Activated B cell treated with CpG ODN at 0.5 μM for 24 hours (primary cell): ENCODE measurements around the gene PCF11. TPM values are rescaled to one million over a fixed set of nuclear protein-coding genes. Genes with fewer than 3 reads are reported as not detected.
A peak's percentile ranks its signal among the peaks of the same experiment; 100 is the strongest.

ENCODE experiments used
- ATAC-seq: fragments of 200-7000 bp; cut with Tn5 transposase; one replicate; pipeline ENCODE4 v1.10.0; 2021; ENCODE audit warnings: low read depth, mild to moderate bottlenecking, moderate library complexity
- CTCF ChIA-PET: fragments of 350-600 bp; sonication (Branson Sonifier 250); formaldehyde crosslinking; loops from one replicate; lab custom pipeline; 2021; ENCODE audit warnings: antibody characterized with exemption; lab: Charles Lee
- POLR2A ChIA-PET: fragments of 350-600 bp; sonication (Branson Sonifier 250); formaldehyde crosslinking; loops from one replicate; lab custom pipeline; 2021; ENCODE audit warnings: antibody characterized with exemption; lab: Charles Lee
- DNase-seq: peaks from one replicate; pipeline ENCODE4 v3.0.0; 2022
- H3K27ac Mint-ChIP-seq: one replicate; pipeline ENCODE4 v1.8.0; 2020; ENCODE audit warnings: mixed read lengths
- H3K27me3 Mint-ChIP-seq: one replicate; pipeline ENCODE4 v1.8.0; 2021; ENCODE audit warnings: mixed read lengths
- H3K36me3 Mint-ChIP-seq: one replicate; pipeline ENCODE4 v1.8.0; 2021; ENCODE audit warnings: low read depth, mixed read lengths
- H3K4me1 Mint-ChIP-seq: one replicate; pipeline ENCODE4 v1.8.0; 2021; ENCODE audit warnings: mixed read lengths
- H3K4me3 Mint-ChIP-seq: one replicate; pipeline ENCODE4 v1.8.0; 2020; ENCODE audit warnings: mild to moderate bottlenecking, mixed read lengths
- H3K9me3 Mint-ChIP-seq: one replicate; pipeline ENCODE4 v1.8.0; 2020; ENCODE audit warnings: mixed read lengths
- CTCF ChIP-seq: fragments of 200-600 bp; IDR thresholded peaks from one replicate; pipeline ENCODE4 v1.8.0; 2022; ENCODE audit warnings: antibody characterized with exemption, mild to moderate bottlenecking
- intact Hi-C: fragments of 100-400 bp; cut with micrococcal nuclease; formaldehyde crosslinking; loops from one replicate; pipeline ENCODE4 v1.15.1; 2024
- total RNA-seq: library from RNA; stranded (reverse); gene quantifications from 2 replicates; pipeline ENCODE4 v1.2.3, GENCODE V29; 2022

PCF11 gene
- total RNA-seq, 1 donor from 2014 or later, result 123 TPM

DNA sequence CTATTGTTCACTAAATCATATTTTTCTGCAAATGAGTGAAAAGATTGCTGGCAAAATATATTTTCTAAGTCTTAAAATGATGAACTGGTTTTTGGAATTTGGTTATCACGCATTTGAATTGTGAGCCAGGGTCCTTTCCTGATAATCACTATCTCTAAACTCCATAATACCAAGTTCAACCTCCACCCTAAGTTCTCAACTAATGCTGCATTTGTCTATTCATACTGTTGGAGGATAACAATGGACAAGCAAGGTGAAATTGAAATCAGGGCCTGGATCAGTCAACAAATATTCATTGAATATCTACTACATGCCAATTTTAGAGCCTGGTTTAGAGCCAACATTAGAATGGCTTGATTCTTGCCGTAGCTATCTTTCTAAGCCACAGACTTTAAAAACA, 4.7 kb upstream of the PCF11 start:
- no peak for ATAC-seq
- no peak for TF ChIP-seq CTCF
- H3K4me3 Mint-ChIP-seq, result no peak overlapping the region
- peaks cover 9% of the 10 kb centered on the region for H3K36me3 Mint-ChIP-seq
- intact Hi-C loops, result no loop called here
- H3K27me3 Mint-ChIP-seq, result no peaks in the 10 kb centered on the region
- H3K9me3 Mint-ChIP-seq, result no peaks in the 10 kb centered on the region
- no peak for DNase-seq
- H3K4me1 Mint-ChIP-seq, result peaks cover 8% of the 10 kb centered on the region
- ChIA-PET CTCF (no interaction called here), POLR2A (interaction anchor here (1.4 kb wide), 1 partner anchor 22 kb away, joined by 5 read pairs; no protein-coding TSS in a partner anchor)
- no peak overlapping the region for H3K27ac Mint-ChIP-seq

- CTCF ChIA-PET, result no interaction called here
- POLR2A ChIA-PET, result interaction anchor here (0.6 to 1.3 kb wide), 2 partner anchors 91 to 318 kb away, joined by 3 to 4 read pairs; no protein-coding TSS in a partner anchor
- Mint-ChIP-seq H3K4me1 (peaks cover 8% of the 10 kb centered on the region), H3K9me3 (no peaks in the 10 kb centered on the region), H3K27ac (no peak overlapping the region), H3K36me3 (peaks cover 22% of the 10 kb centered on the region), H3K4me3 (no peak overlapping the region), H3K27me3 (no peaks in the 10 kb centered on the region)
- ATAC-seq (no peak), DNase-seq (no peak)
- intact Hi-C loops, result no loop called here
- no peak for TF ChIP-seq CTCF
These were observed 3.2 kb upstream of the PCF11 start for GRCh38 chr11:83153764-83154163.

- peak; percentile 88 for ATAC-seq
- ChIA-PET POLR2A (interaction anchor here (0.7 to 6.4 kb wide), 41 partner anchors 9 to 261 kb away, joined by 3 to 129 read pairs (median 6); partner anchors contain the start of genes ANKRD42, CCDC90B, DDIAS and PRCP), CTCF (interaction anchor here (0.6 to 1.7 kb wide), 8 partner anchors 85 to 289 kb away, joined by 3 to 14 read pairs (median 4); partner anchors contain the start of genes DDIAS and RAB30)
- no peaks in the 10 kb centered on the region for H3K27me3 Mint-ChIP-seq
- peak; percentile 82 for DNase-seq
- no peak for TF ChIP-seq CTCF
- peak overlapping the region; percentile 100 for H3K27ac Mint-ChIP-seq
- peaks cover 34% of the 10 kb centered on the region for H3K4me1 Mint-ChIP-seq
- H3K36me3 Mint-ChIP-seq, result peaks cover 46% of the 10 kb centered on the region
- peak overlapping the region; percentile 100 for H3K4me3 Mint-ChIP-seq
- intact Hi-C loops, result loop anchor here (1.0 to 2.0 kb wide), 7 partner anchors 16 to 255 kb away; partner anchors contain the start of genes CCDC90B and DDIAS
- no peaks in the 10 kb centered on the region for H3K9me3 Mint-ChIP-seq
These were observed 561 bp upstream of the PCF11 start for GRCh38 chr11:83156144-83156995.

DNA sequence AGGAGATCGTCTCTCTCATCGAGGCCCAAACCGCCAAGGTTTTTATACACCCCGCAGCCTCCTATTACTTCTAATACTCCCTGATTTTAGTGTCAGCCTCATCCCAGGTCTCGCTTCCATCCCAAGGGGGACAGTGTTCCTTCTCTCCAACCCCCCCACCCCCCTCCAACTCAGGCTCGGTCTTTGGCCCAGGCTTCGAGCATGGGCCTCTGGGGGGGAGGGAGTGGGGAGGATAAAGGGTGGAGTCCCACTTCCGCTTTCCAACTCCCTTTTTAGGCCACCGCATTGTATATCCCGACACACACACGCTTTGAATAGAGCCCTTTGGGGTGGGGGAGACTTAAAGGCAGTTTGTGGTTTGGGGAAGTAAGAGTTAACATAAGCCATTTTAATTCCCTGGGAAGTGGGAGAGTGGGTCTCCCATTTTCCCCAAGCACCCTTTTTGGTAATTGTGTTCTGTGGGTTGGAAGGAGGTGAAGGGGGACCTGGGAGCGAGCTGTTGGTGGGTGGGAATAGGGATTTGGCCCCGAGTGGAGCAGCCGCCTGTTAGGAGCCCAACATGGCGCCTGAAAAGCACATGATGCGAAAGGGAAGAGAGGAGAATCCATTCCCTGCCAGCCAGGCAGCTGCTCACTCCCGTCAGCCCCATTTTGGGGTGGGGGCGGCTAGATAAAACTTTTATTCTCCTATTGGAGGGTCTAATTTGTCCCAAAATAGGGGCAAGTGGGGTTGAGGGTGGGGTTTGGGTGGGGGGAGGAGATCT, 844 bp downstream of the PCF11 start:
- H3K4me1 Mint-ChIP-seq, result peaks cover 48% of the 10 kb centered on the region
- CTCF ChIA-PET, result interaction anchor here (0.6 to 1.7 kb wide), 4 partner anchors 84 to 256 kb away, joined by 3 to 5 read pairs (median 4); partner anchors contain the start of genes DDIAS and RAB30
- no peak for TF ChIP-seq CTCF
- no peaks in the 10 kb centered on the region for H3K9me3 Mint-ChIP-seq
- POLR2A ChIA-PET, result interaction anchor here (0.6 to 6.4 kb wide), 31 partner anchors 10 to 262 kb away, joined by 3 to 129 read pairs (median 6); partner anchors contain the start of genes ANKRD42, CCDC90B, DDIAS and PRCP
- DNase-seq (peak; percentile 43), ATAC-seq (no peak)
- H3K27me3 Mint-ChIP-seq, result no peaks in the 10 kb centered on the region
- peaks cover 53% of the 10 kb centered on the region for H3K36me3 Mint-ChIP-seq
- intact Hi-C loops, result loop anchor here (1.0 to 2.0 kb wide), 5 partner anchors 15 to 231 kb away; partner anchors contain the start of gene ANKRD42
- peak overlapping the region; percentile 100 for H3K4me3 Mint-ChIP-seq
- peak overlapping the region; percentile 100 for H3K27ac Mint-ChIP-seq
